ENCODE measurements around the gene PPP1R12B.
"Not testable (repeated sequence)": the region's sequence is repeated elsewhere in the genome, so short reads cannot be mapped to it uniquely, and the experiment has no call there.

The PPP1R12B gene

GRCh38 chr1:202405928-202406327 is 57.4 kb downstream of the PPP1R12B start:
- Mint-ChIP-seq H3K9me3 (no peaks in the 10 kb centered on the region), H3K4me1 (ENCODE audit: low read depth) (no peaks in the 10 kb centered on the region), H3K27ac (no peak overlapping the region), H3K27me3 (ENCODE audit: low read depth) (no peaks in the 10 kb centered on the region), H3K4me3 (no peak overlapping the region), H3K36me3 (ENCODE audit: low read depth) (no peaks in the 10 kb centered on the region)

- H3K4me3 Mint-ChIP-seq; H3K36me3 Mint-ChIP-seq (ENCODE audit: low read depth); H3K27ac Mint-ChIP-seq; H3K9me3 Mint-ChIP-seq; H3K4me1 Mint-ChIP-seq (ENCODE audit: low read depth); H3K27me3 Mint-ChIP-seq (ENCODE audit: low read depth): not testable (repeated sequence)
Measured at GRCh38 chr1:202406896-202407295, 58.4 kb downstream of the PPP1R12B start.

- H3K36me3 Mint-ChIP-seq (ENCODE audit: low read depth); H3K27ac Mint-ChIP-seq; H3K9me3 Mint-ChIP-seq; H3K27me3 Mint-ChIP-seq (ENCODE audit: low read depth); H3K4me1 Mint-ChIP-seq (ENCODE audit: low read depth); H3K4me3 Mint-ChIP-seq: not testable (repeated sequence)
Measured at GRCh38 chr1:202407378-202407777, 58.9 kb downstream of the PPP1R12B start.

GRCh38 chr1:202410251-202410650 is 61.8 kb downstream of the PPP1R12B start:
- not testable (repeated sequence) for H3K4me3 Mint-ChIP-seq; H3K4me1 Mint-ChIP-seq (ENCODE audit: low read depth); H3K27ac Mint-ChIP-seq; H3K36me3 Mint-ChIP-seq (ENCODE audit: low read depth); H3K9me3 Mint-ChIP-seq; H3K27me3 Mint-ChIP-seq (ENCODE audit: low read depth)

- H3K36me3 Mint-ChIP-seq (ENCODE audit: low read depth); H3K4me1 Mint-ChIP-seq (ENCODE audit: low read depth); H3K27ac Mint-ChIP-seq; H3K9me3 Mint-ChIP-seq; H3K4me3 Mint-ChIP-seq; H3K27me3 Mint-ChIP-seq (ENCODE audit: low read depth): not testable (repeated sequence)
Measured at GRCh38 chr1:202410854-202411357, 62.4 kb downstream of the PPP1R12B start.

- Mint-ChIP-seq H3K27ac (no peak overlapping the region), H3K4me1 (ENCODE audit: low read depth) (peaks cover 1% of the 10 kb centered on the region), H3K9me3 (no peaks in the 10 kb centered on the region)
Measured at GRCh38 chr1:202411422-202411821, 62.9 kb downstream of the PPP1R12B start.

GRCh38 chr1:202412421-202412820 is 63.9 kb downstream of the PPP1R12B start:
- not testable (repeated sequence) for H3K27me3 Mint-ChIP-seq (ENCODE audit: low read depth); H3K4me3 Mint-ChIP-seq; H3K4me1 Mint-ChIP-seq (ENCODE audit: low read depth); H3K36me3 Mint-ChIP-seq (ENCODE audit: low read depth); H3K9me3 Mint-ChIP-seq; H3K27ac Mint-ChIP-seq

More at GRCh38 chr1:202411422-202411821, 62.9 kb downstream of the PPP1R12B start:
- no peak overlapping the region for H3K4me3 Mint-ChIP-seq
- no peaks in the 10 kb centered on the region for H3K36me3 Mint-ChIP-seq (ENCODE audit: low read depth)
- H3K27me3 Mint-ChIP-seq (ENCODE audit: low read depth) = no peaks in the 10 kb centered on the region

- no peaks in the 10 kb centered on the region for H3K36me3 Mint-ChIP-seq (ENCODE audit: low read depth)
- no peaks in the 10 kb centered on the region for H3K4me1 Mint-ChIP-seq (ENCODE audit: low read depth)
- no peak overlapping the region for H3K27ac Mint-ChIP-seq
- H3K27me3 Mint-ChIP-seq (ENCODE audit: low read depth) = no peaks in the 10 kb centered on the region
- no peaks in the 10 kb centered on the region for H3K9me3 Mint-ChIP-seq
- H3K4me3 Mint-ChIP-seq = no peak overlapping the region
Measured at GRCh38 chr1:202416641-202417040, 68.1 kb downstream of the PPP1R12B start.

GRCh38 chr1:202417141-202417540 is 68.6 kb downstream of the PPP1R12B start:
- H3K9me3 Mint-ChIP-seq; H3K4me1 Mint-ChIP-seq (ENCODE audit: low read depth); H3K4me3 Mint-ChIP-seq; H3K36me3 Mint-ChIP-seq (ENCODE audit: low read depth); H3K27me3 Mint-ChIP-seq (ENCODE audit: low read depth); H3K27ac Mint-ChIP-seq: not testable (repeated sequence)

GRCh38 chr1:202417762-202418201 is 69.3 kb downstream of the PPP1R12B start:
- H3K9me3 Mint-ChIP-seq; H3K4me1 Mint-ChIP-seq (ENCODE audit: low read depth); H3K27ac Mint-ChIP-seq; H3K27me3 Mint-ChIP-seq (ENCODE audit: low read depth); H3K36me3 Mint-ChIP-seq (ENCODE audit: low read depth); H3K4me3 Mint-ChIP-seq: not testable (repeated sequence)

- H3K9me3 Mint-ChIP-seq; H3K27me3 Mint-ChIP-seq (ENCODE audit: low read depth); H3K4me1 Mint-ChIP-seq (ENCODE audit: low read depth); H3K27ac Mint-ChIP-seq; H3K36me3 Mint-ChIP-seq (ENCODE audit: low read depth); H3K4me3 Mint-ChIP-seq: not testable (repeated sequence)
Measured at GRCh38 chr1:202419731-202420130, 71.2 kb downstream of the PPP1R12B start.

GRCh38 chr1:202420422-202421094 is 72.1 kb downstream of the PPP1R12B start:
- not testable (repeated sequence) for H3K4me1 Mint-ChIP-seq (ENCODE audit: low read depth); H3K4me3 Mint-ChIP-seq

GRCh38 chr1:202422709-202423108 is 74.2 kb downstream of the PPP1R12B start:
- not testable (repeated sequence) for H3K27me3 Mint-ChIP-seq (ENCODE audit: low read depth); H3K9me3 Mint-ChIP-seq; H3K27ac Mint-ChIP-seq; H3K4me3 Mint-ChIP-seq; H3K4me1 Mint-ChIP-seq (ENCODE audit: low read depth); H3K36me3 Mint-ChIP-seq (ENCODE audit: low read depth)

More at GRCh38 chr1:202420422-202421094, 72.1 kb downstream of the PPP1R12B start:
- H3K27me3 Mint-ChIP-seq (ENCODE audit: low read depth); H3K9me3 Mint-ChIP-seq; H3K36me3 Mint-ChIP-seq (ENCODE audit: low read depth); H3K27ac Mint-ChIP-seq: not testable (repeated sequence)

GRCh38 chr1:202424260-202424659 is 75.8 kb downstream of the PPP1R12B start:
- not testable (repeated sequence) for H3K4me3 Mint-ChIP-seq; H3K27ac Mint-ChIP-seq; H3K27me3 Mint-ChIP-seq (ENCODE audit: low read depth); H3K36me3 Mint-ChIP-seq (ENCODE audit: low read depth); H3K4me1 Mint-ChIP-seq (ENCODE audit: low read depth); H3K9me3 Mint-ChIP-seq

- not testable (repeated sequence) for H3K9me3 Mint-ChIP-seq; H3K36me3 Mint-ChIP-seq (ENCODE audit: low read depth); H3K27me3 Mint-ChIP-seq (ENCODE audit: low read depth); H3K4me1 Mint-ChIP-seq (ENCODE audit: low read depth); H3K27ac Mint-ChIP-seq; H3K4me3 Mint-ChIP-seq
Measured at GRCh38 chr1:202430111-202430510, 81.6 kb downstream of the PPP1R12B start.

GRCh38 chr1:202432338-202432737 is 83.8 kb downstream of the PPP1R12B start:
- H3K27ac Mint-ChIP-seq; H3K4me1 Mint-ChIP-seq (ENCODE audit: low read depth); H3K36me3 Mint-ChIP-seq (ENCODE audit: low read depth); H3K9me3 Mint-ChIP-seq; H3K4me3 Mint-ChIP-seq; H3K27me3 Mint-ChIP-seq (ENCODE audit: low read depth): not testable (repeated sequence)

Measured in T-helper 1 cell treated with Interleukin-12 subunit alpha and Interleukin-12 subunit beta and Interleukin-4 antibody, amounts not matched to agents 30 μg/mL and 1 μg/mL, for 36 hours (primary cell).